Measurements from ENCODE around the gene ABHD4.
"Not testable (repeated sequence)": the region's sequence is repeated elsewhere in the genome, so short reads cannot be mapped to it uniquely, and the experiment has no call there.

ABHD4 gene

GRCh38 chr14:22561661-22562579 lies 36.2 kb upstream of the ABHD4 start:
- DNase-seq (ENCODE audit: low read depth) = no peak

GRCh38 chr14:22563987-22564386 lies 34.1 kb upstream of the ABHD4 start:
- no peak for DNase-seq (ENCODE audit: low read depth)

GRCh38 chr14:22564463-22564862 lies 33.6 kb upstream of the ABHD4 start:
- DNase-seq (ENCODE audit: low read depth) = no peak

GRCh38 chr14:22565391-22565945 lies 32.6 kb upstream of the ABHD4 start:
- no peak for DNase-seq (ENCODE audit: low read depth)

GRCh38 chr14:22566266-22566665 lies 31.8 kb upstream of the ABHD4 start:
- DNase-seq (ENCODE audit: low read depth) = not testable (repeated sequence)

- no peak for DNase-seq (ENCODE audit: low read depth)
Measured at GRCh38 chr14:22566845-22567244, 31.3 kb upstream of the ABHD4 start.

- DNase-seq (ENCODE audit: low read depth) = no peak
Measured at GRCh38 chr14:22567437-22567836, 30.7 kb upstream of the ABHD4 start.

- no peak for DNase-seq (ENCODE audit: low read depth)
Measured at GRCh38 chr14:22569106-22569736, 28.9 kb upstream of the ABHD4 start.

- DNase-seq (ENCODE audit: low read depth) = no peak
Measured at GRCh38 chr14:22569737-22570131, 28.4 kb upstream of the ABHD4 start.

GRCh38 chr14:22570132-22570949 lies 27.8 kb upstream of the ABHD4 start:
- peak; percentile 83 for DNase-seq (ENCODE audit: low read depth)

- DNase-seq (ENCODE audit: low read depth) = peak; percentile 25
Measured at GRCh38 chr14:22572562-22573058, 25.5 kb upstream of the ABHD4 start.

GRCh38 chr14:22573804-22574203 lies 24.3 kb upstream of the ABHD4 start:
- no peak for DNase-seq (ENCODE audit: low read depth)

GRCh38 chr14:22577334-22577908 lies 20.7 kb upstream of the ABHD4 start:
- DNase-seq (ENCODE audit: low read depth) = no peak

GRCh38 chr14:22579236-22579635 lies 18.9 kb upstream of the ABHD4 start:
- no peak for DNase-seq (ENCODE audit: low read depth)

- no peak for DNase-seq (ENCODE audit: low read depth)
Measured at GRCh38 chr14:22579881-22580280, 18.2 kb upstream of the ABHD4 start.

- DNase-seq (ENCODE audit: low read depth) = no peak
Measured at GRCh38 chr14:22580625-22581024, 17.5 kb upstream of the ABHD4 start.

GRCh38 chr14:22583994-22584393 lies 14.1 kb upstream of the ABHD4 start:
- no peak for DNase-seq (ENCODE audit: low read depth)

- DNase-seq (ENCODE audit: low read depth) = no peak
Measured at GRCh38 chr14:22587247-22587646, 10.9 kb upstream of the ABHD4 start.

GRCh38 chr14:22587677-22588422 lies 10.2 kb upstream of the ABHD4 start:
- not testable (repeated sequence) for DNase-seq (ENCODE audit: low read depth)

GRCh38 chr14:22588526-22589095 lies 9.5 kb upstream of the ABHD4 start:
- DNase-seq (ENCODE audit: low read depth) = no peak

Measured in ELR (cell line).